GM23338 (cell line): ENCODE results near the gene OR52W1. TPM values are rescaled to one million over a fixed set of nuclear protein-coding genes. Genes with fewer than 3 reads are reported as not detected.

Experiments
- ATAC-seq: fragments of 200-7000 bp; cut with Tn5 transposase; 3 replicates; pipeline ENCODE4 v1.9.1; 2020
- DNase-seq: peaks from one replicate; pipeline ENCODE4 v3.0.0-alpha.2; 2015; ENCODE audit warnings: low spot score
- H2AFZ ChIP-seq: fragments of 200-600 bp; sonication (generic); 2 replicates; pipeline ENCODE4 v1.8.0; 2016; ENCODE audit warnings: antibody characterized with exemption, mild to moderate bottlenecking, moderate library complexity
- H3F3A ChIP-seq: fragments of 200-600 bp; sonication (generic); replicated peaks from 2 replicates; pipeline ENCODE4 v1.8.0; 2017; ENCODE audit warnings: antibody characterized with exemption, mixed run types, low read depth
- H3K27ac ChIP-seq: fragments of 200-600 bp; sonication (generic); 2 replicates; pipeline ENCODE4 v1.6.1; 2016; ENCODE audit warnings: low read depth
- H3K27me3 ChIP-seq: fragments of 200-600 bp; sonication (generic); 2 replicates; pipeline ENCODE4 v1.8.0; 2016; ENCODE audit warnings: mild to moderate bottlenecking, mixed run types, moderate library complexity; ENCODE audit not compliant: insufficient read depth
- H3K36me3 ChIP-seq: fragments of 200-600 bp; sonication (generic); 2 replicates; pipeline ENCODE4 v1.8.0; 2016; ENCODE audit warnings: mild to moderate bottlenecking; ENCODE audit not compliant: insufficient read depth
- H3K4me1 ChIP-seq: fragments of 200-600 bp; sonication (generic); 2 replicates; pipeline ENCODE4 v1.8.0; 2016; ENCODE audit warnings: mild to moderate bottlenecking, moderate library complexity; ENCODE audit not compliant: insufficient read depth
- H3K4me2 ChIP-seq: fragments of 200-600 bp; sonication (generic); 2 replicates; pipeline ENCODE4 v1.7.1; 2017; ENCODE audit warnings: mixed run types
- H3K4me3 ChIP-seq: fragments of 200-600 bp; sonication (generic); 2 replicates; pipeline ENCODE4 v1.6.1; 2016; ENCODE audit warnings: mixed run types
- H3K79me2 ChIP-seq: fragments of 200-600 bp; sonication (generic); replicated peaks from 2 replicates; pipeline ENCODE4 v1.8.0; 2017; ENCODE audit warnings: mild to moderate bottlenecking; ENCODE audit not compliant: insufficient read depth
- H3K9me2 ChIP-seq: fragments of 200-600 bp; sonication (generic); 2 replicates; pipeline ENCODE4 v1.8.0; 2017; ENCODE audit not compliant: insufficient read depth
- H4K20me1 ChIP-seq: fragments of 200-600 bp; sonication (generic); replicated peaks from 2 replicates; pipeline ENCODE4 v1.8.0; 2017; ENCODE audit warnings: mild to moderate bottlenecking; ENCODE audit not compliant: insufficient read depth
- H3K27ac Mint-ChIP-seq: 2 replicates; pipeline ENCODE4 v1.8.0; 2020; ENCODE audit warnings: inconsistent platforms, mild to moderate bottlenecking, moderate library complexity, mixed read lengths
- H3K27me3 Mint-ChIP-seq: 3 replicates; pipeline ENCODE4 v1.8.0; 2022; ENCODE audit warnings: low read depth, mild to moderate bottlenecking, moderate library complexity, mixed read lengths, inconsistent platforms; ENCODE audit not compliant: insufficient read depth, poor library complexity
- H3K36me3 Mint-ChIP-seq: 3 replicates; pipeline ENCODE4 v1.8.0; 2021; ENCODE audit warnings: low read depth, mild to moderate bottlenecking, inconsistent platforms, moderate library complexity, mixed read lengths
- H3K4me1 Mint-ChIP-seq: 3 replicates; pipeline ENCODE4 v1.8.0; 2020; ENCODE audit warnings: mild to moderate bottlenecking, inconsistent platforms, mixed read lengths
- H3K4me3 Mint-ChIP-seq: 3 replicates; pipeline ENCODE4 v1.8.0; 2021; ENCODE audit warnings: moderate library complexity, mild to moderate bottlenecking, inconsistent platforms, mixed read lengths
- H3K9me3 Mint-ChIP-seq: 3 replicates; pipeline ENCODE4 v1.8.0; 2020; ENCODE audit warnings: moderate library complexity, mild to moderate bottlenecking, inconsistent platforms, mixed read lengths
- CREB1 ChIP-seq: fragments of 250-450 bp; sonication (Bioruptor Pico); IDR thresholded peaks from 2 replicates; pipeline ENCODE4 v1.5.0; 2020; ENCODE audit warnings: low read depth, mild to moderate bottlenecking, moderate library complexity
- CTCF ChIP-seq, 2 experiments: fragments of 200-600 bp in 1 of 2; sonication (generic) in 1 of 2; conservative IDR thresholded peaks; 2 replicates each; pipeline versions ENCODE4 v1.5.1 to v1.6.1; 2016 to 2017; ENCODE audit warnings: antibody characterized with exemption in 2 of 2, low read depth in 2 of 2, mild to moderate bottlenecking in 2 of 2, moderate library complexity in 1 of 2
- ETS1 ChIP-seq: IDR thresholded peaks from 2 replicates; pipeline ENCODE4 v1.6.1; 2016; ENCODE audit warnings: antibody characterized with exemption
- EZH2 ChIP-seq: fragments of 200-600 bp; sonication (generic); IDR thresholded peaks from one replicate; pipeline ENCODE4 v1.8.0; 2017; ENCODE audit warnings: antibody characterized with exemption, mild to moderate bottlenecking, low read depth; ENCODE audit not compliant: unreplicated experiment
- EZH2phosphoT487 ChIP-seq: fragments of 200-600 bp; sonication (generic); IDR thresholded peaks from one replicate; pipeline ENCODE4 v1.8.1; 2018; ENCODE audit warnings: antibody characterized with exemption; ENCODE audit not compliant: unreplicated experiment
- NANOG ChIP-seq: IDR thresholded peaks from 2 replicates; pipeline ENCODE4 v1.6.1; 2016; ENCODE audit warnings: antibody characterized with exemption, borderline replicate concordance
- POLR2AphosphoS5 ChIP-seq: IDR thresholded peaks from 2 replicates; pipeline ENCODE4 v1.6.1; 2016; ENCODE audit warnings: antibody characterized with exemption, low read depth
- REST ChIP-seq: IDR thresholded peaks from one replicate; pipeline ENCODE4 v1.6.1; 2018; ENCODE audit warnings: antibody characterized with exemption; ENCODE audit not compliant: unreplicated experiment
- STAT1 ChIP-seq: IDR thresholded peaks from one replicate; pipeline ENCODE4 v1.6.1; 2016; ENCODE audit warnings: antibody characterized with exemption; ENCODE audit not compliant: unreplicated experiment
- ZNF114 ChIP-seq: fragments of 250-450 bp; sonication (Bioruptor Pico); IDR thresholded peaks from 2 replicates; pipeline ENCODE4 v1.5.0; 2020; ENCODE audit warnings: mild to moderate bottlenecking, moderate library complexity
- long read RNA-seq: library from polyadenylated mRNA; unstranded; transcript quantifications from one replicate; pipeline ENCODE4 v2.0.0, GENCODE V29; 2020; ENCODE audit not compliant: unreplicated experiment
- polyA plus RNA-seq: library from polyadenylated mRNA; unstranded; fragments of >200 nt; fragmentation: Nextera tagmentation; extraction: Ambion mirVana; gene quantifications from 2 replicates; pipeline ENCODE4 v1.2.1, GENCODE V29; 2016
- total RNA-seq: library from RNA; depleted of rRNA; stranded (reverse); fragments of >200 nt; shearing (Covaris generic); gene quantifications from 2 replicates; pipeline ENCODE4 v1.2.3, GENCODE V29; 2014; rRNA removed

Gene OR52W1
- total RNA-seq, result not detected in 2 replicates
- not detected in 2 replicates for polyA plus RNA-seq
- long read RNA-seq, result 0 reads

- Mint-ChIP-seq H3K27me3 (peaks cover 2% of the 10 kb centered on the region), H3K36me3 (no peaks in the 10 kb centered on the region), H3K9me3 (no peaks in the 10 kb centered on the region), H3K4me1 (peaks cover 8% of the 10 kb centered on the region), H3K4me3 (no peak within 1 kb of the TSS), H3K27ac (no peak within 1 kb of the TSS)
- H3F3A ChIP-seq, result no peaks in the 10 kb centered on the region
- no peak for DNase-seq
- H4K20me1 ChIP-seq, result no peaks in the 10 kb centered on the region; the same call in 1 of the 2 replicates
- no peak within 1 kb of the TSS for H2AFZ ChIP-seq
- H3K4me1 ChIP-seq, result peaks cover 7% of the 10 kb centered on the region; the same call in 1 of the 2 replicates
- TF ChIP-seq ZNF114, result no peak
- TF ChIP-seq CREB1, result no peak
- no peak for TF ChIP-seq CTCF (conservative IDR thresholded peaks at IDR 0.05; ENCODE audit: low read depth in 2 of 2)
- TF ChIP-seq REST, result no peak
- no peak for TF ChIP-seq ETS1
- no peak for TF ChIP-seq EZH2phosphoT487
- TF ChIP-seq POLR2AphosphoS5, result no peak
- TF ChIP-seq EZH2, result no peak
- TF ChIP-seq NANOG, result no peak
- no peak for TF ChIP-seq STAT1
- no peak within 1 kb of the TSS for H3K4me3 ChIP-seq
- no peak within 1 kb of the TSS for H3K27ac ChIP-seq
- H3K4me2 ChIP-seq, result no peak within 1 kb of the TSS
- no peaks in the 10 kb centered on the region for H3K79me2 ChIP-seq
- no peaks in the 10 kb centered on the region for H3K27me3 ChIP-seq
- H3K36me3 ChIP-seq, result no peaks in the 10 kb centered on the region
- no peak for ATAC-seq
- no peaks in the 10 kb centered on the region for H3K9me2 ChIP-seq
Observed at GRCh38 chr11:6199174-6199810, at the start of gene OR52W1. Gene OR52W1 (plus strand): TSS chr11:6199224. CDS start chr11:6199224, 0 bp downstream.
